HG02642 (cell line): Measurements from ENCODE around the gene ADAM10.

ENCODE experiments used
- ATAC-seq: cut with Tn5 transposase; IDR thresholded peaks from one replicate; pipeline ENCODE4 v1.9.1; 2021; ENCODE audit warnings: mild to moderate bottlenecking; ENCODE audit not compliant: unreplicated experiment, poor library complexity

ADAM10 gene

DNA sequence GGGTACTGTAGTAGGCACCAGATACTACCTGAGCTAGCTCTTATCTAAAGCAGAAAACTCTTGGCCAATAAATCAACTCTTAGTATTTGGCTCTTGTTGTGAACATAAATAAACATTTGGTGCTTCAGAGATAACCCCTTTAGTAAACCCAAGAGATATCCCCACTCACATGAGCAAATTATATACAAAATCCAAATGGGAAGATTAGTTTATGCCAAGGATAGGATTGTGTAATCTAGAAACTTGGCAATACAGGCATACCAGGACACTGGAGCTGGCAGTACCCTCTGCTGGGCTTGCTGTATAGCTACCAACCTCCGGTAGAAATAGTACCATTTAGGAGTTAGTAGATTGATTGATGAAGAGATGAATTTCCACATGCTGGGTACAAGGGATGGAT, 190.7 kb downstream of the ADAM10 start:
- ATAC-seq, result no peak

DNA sequence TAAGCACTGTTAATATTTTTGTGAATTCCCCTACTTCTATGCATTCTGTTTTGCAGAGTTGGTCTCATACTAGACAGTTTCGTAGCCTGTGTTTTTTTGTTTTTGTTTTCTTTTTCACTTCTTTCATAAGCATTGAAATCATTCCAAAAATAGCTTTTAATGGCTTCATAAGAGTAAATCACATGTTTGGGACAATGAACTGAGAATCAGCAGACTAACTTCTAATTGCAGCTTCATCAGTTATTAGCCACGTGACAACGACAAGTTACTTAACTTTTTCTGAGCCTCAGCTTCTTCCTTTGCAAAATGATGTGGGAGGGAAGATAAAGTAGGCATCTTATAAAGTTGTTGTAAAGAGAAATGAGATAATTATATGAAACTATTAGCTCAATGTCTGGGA, 193.0 kb downstream of the ADAM10 start:
- ATAC-seq, result no peak

DNA sequence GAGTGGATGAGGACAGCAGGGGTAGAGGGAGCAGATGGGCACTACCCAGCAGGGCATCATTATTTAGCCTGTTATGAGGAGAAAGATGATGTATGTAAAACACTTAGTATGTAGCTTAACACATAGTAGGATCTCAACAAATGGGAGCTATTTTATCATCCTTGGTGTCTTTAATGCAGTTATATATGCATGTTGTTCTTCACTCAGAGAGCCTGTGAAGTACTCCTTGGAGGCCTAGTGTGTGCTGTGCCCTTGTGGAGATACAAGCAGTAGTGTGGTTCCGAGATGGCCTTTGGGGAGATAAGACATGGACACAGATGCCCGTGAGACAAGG, 193.5 kb downstream of the ADAM10 start:
- no peak for ATAC-seq

DNA sequence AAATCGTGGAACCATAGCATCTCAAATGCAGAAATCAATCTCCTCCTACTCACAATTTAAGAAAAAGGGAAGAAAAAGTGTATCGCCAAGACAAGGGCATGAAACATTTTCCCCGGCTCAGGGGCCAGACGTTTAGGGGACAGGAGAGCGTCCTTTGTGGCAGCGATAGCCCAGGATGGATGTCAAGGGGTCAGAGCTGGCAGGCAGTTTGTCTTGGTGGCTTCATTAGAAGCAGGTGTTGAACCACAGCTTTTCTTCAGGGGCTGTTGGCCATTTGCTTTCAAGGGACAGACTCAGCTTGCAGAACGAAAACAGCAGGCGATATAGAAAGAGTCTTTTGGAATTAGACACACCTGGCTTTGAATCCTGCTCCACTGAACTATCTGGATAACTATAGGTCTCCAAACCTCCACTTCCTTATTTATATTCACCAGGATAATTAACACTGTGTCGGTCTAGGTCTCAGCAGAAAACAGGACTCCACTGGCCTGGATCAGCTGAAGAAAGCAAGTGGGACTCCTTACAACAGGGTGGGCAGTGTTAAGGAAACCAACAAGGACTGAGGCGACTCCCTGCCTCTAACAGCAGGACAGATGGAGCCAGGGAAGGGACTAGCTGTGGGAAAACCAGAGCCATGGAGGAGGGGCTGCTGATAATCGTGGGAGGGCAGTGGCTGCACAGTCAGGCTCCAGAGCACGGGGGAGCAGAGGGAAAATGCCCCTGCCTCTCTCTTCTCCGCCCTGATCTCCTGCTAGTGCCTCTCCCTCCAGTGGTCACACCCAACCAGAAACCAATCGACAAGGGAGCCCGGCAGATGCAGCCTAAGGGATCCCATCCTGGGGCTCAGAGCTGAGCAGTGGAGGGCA, 194.1 kb downstream of the ADAM10 start:
- ATAC-seq, result no peak

DNA sequence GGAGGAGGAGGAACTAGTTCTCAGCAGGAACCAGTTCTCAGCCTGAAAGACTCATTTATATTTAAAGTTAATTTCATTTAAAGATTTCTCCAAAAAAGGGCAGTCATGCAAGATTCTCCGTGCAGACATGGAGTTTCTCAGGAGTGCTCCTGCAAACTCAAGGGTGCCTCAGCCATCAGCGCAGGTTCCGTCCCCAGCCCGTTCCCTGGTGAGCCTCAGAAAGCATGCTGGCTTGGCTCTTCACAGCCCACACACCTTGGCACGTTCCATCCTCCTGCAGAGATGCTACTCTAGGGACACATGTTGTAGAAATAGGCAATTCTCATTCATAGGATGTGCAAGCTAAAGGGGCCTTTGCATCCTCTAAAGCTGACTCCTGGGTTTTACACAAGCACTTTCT, 194.7 kb downstream of the ADAM10 start:
- ATAC-seq, result no peak

DNA sequence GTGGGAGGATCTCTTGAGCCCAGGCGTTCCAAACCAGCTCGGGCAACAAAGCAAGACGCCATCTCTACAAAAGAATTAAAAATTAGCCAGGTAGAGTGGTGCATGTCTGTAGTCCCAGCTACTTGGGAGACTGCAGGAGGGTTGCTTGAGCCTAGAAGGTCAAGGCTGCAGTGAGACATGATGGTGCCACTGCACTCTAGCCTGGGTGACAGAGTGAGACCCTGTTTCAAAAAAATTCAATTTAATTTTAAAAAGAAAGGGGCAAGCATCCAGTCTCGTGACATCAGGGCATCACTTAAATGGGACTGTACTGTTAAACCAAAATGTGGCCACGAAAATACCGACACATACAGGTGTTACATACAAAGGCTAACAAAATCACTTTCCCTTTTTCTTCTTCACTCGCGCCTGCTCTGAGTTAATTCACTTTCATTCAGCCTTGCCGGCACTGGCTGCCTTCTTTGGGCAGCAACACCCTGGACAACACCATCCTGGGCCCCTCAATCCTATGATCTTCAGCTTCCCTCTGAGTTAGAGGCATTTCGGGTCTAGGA, 196.1 kb downstream of the ADAM10 start:
- ATAC-seq, result no peak

DNA sequence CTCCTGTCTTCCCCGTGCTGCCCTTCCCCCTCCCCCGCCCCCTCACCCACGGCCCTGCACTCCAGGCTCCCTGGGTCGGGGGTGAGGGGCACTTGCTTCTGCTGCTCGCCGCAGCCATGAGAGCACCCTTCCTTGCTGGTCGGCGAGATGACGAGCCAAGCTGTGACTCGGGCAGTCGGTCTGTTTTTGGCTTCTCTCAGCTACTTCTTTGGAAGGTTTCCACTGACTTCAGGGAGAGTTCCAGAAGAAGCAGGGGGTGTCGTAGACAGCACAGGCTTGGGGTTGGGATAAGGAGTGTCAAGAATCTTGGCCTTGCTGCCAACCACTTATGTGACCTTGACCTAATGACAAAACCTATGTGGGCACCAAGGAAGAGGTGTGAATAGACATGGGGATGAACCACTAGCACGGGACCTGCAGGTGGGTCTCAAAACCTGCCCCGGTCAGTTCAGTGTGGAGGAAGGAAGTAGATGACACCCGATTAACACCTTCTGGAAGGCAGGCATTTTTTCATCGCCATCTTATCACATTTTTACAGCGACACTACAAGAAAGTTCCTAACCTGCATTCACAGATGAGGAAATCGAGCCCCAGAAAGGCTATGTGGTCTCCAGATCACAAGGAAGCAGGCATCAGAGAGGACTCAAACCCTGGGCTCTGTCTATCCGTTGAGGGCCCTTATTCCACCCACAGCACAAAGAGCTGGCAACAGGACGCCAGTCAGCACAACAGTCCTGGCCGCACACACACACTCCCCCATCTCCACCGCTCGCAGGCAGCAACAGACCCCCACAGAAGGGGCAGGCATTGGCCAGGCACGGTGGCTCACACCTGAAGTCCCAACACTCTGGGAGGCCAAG, 196.8 kb downstream of the ADAM10 start:
- no peak for ATAC-seq

DNA sequence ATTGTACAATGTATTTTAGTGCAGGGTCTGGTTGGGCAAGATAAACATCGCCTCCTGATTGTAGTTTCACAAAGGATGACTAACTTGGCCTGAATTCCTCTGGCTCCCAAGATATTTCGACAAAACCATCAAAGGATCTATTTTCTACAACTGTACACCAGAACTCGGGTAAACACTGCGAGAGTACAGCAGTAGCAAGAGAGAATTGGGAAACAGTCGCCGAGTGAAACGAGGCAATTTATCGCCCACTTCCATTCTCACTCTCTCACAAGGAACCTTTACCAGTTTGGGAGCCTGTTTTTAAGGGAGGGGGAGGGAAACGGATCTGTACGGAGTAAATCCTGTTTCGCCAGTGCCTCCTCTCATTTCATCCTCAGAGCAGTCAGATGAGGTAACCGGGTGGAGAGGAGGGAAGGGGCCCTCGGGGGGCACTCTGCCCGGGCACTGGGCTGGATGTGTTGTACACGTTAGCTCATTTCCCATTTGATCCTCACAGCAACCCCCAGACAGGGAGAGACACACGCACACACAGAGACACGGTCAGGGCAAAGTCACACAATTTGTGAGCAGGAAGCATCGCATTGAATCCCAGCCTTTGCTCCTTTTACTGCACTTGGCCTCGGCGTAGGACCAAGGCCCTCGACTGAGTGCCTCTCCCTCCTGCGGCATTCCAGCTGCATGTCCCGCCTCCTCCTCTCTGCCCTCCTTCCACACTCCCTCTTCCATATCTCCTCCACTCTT, 197.6 kb downstream of the ADAM10 start:
- no peak for ATAC-seq

DNA sequence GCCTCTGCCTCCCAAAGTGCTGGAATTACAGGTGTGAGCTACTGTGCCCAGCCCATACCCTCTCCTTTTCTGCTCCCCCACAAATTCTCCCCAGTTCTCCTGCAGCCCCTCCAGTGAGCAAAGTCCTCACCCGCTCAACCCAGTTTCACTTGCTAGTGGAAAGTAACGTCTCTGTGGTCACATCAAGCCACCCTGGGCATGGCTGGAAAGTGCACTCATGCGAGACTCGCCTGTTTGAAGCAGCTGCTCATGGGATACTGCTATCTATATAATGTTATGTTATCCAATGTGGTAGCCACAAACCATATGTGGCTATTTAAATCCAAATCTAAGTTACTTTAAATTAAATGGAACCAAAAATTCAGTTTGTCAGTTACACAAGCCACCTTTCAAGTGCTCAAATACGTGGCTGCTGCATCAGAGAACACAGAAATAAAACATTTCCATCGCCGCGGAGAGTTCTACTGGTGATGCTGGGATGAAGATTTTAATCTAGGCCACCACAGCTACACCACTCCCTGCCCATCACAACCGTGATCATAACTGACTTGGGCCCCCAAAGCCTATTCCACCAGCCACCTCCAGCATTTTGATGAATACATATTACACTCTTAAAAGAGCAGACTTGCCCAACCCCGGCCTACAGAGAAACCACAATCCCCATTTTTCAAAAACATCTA, 198.3 kb downstream of the ADAM10 start:
- ATAC-seq, result no peak

DNA sequence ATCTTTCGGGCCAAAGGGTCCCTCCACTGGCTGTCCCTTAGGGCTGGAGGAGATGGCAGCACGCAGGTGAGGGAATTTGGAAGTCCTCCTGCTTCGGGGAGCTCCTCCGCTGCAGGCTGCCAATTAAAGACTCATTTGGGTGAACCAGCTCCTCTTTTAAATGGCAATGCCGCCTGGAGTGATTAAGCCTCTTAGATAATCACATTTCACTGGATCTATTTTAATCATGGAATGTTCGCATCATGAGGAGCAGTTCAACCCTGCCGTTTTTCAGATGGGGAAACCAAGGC, 199.8 kb downstream of the ADAM10 start:
- ATAC-seq, result no peak

DNA sequence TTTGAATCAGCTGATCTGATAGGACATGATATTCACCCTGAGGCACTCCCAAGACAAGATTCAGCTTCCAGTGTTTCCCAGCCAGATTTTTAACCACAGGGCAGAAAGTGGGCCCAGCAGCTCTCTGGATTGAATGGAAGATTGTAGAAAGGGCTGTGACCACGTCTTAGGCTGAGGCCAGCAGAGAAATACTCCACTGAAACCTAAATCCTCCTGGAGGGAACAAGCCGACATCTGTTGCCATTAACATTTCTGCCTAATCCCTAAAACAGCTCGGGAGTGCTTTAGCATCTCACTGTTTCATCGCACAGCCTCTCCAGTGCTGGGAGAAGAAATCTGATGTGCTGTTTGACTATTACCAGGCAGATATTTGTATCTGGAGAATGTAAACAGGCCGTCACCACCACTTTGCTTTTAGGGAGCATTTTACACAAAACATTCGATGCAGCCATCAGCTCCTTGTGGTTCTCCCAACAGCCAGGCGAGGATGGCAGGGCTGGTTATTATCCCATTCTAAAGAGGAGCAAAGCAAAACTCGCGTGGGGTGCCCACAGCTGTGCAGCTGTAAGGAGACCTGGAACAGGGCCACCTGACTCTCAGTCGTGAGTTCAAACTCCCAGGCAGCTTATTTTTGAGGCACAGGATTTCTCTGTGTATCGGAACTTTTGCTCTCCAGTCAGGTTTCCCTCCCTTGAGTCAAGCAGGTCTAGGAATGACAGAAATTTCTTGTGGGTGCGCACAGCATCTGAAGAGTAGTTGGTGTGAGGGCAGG, 200.3 kb downstream of the ADAM10 start:
- no peak for ATAC-seq

DNA sequence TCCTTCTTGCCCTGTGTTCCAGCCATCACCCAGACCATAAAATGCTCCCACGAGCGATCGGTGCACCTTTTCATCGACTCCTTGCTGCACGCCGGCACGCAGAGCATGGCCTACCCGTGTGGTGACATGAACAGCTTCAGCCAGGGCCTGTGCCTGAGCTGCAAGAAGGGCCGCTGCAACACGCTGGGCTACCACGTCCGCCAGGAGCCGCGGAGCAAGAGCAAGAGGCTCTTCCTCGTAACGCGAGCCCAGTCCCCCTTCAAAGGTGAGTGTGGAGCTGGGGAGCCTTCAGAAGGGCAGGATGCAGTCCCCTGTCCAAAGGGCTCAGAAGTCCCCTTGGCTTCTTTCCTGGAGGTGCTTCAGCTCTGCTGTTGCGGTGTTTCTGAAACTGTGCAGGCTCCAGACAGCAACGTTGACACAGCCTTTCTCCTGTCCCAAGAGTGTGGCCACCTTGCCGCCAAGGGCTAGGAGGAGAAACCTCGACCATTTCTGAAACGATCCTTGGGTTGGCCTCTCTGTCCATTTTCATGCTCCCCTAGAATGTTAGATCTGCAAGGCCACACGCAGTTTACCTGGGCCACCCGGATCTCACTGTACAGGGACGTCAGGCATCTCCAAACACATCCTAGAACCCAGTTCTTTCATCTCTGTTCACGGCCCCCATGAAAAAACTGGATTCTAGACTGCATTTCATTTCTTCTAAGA, 201.0 kb downstream of the ADAM10 start:
- ATAC-seq, result no peak

DNA sequence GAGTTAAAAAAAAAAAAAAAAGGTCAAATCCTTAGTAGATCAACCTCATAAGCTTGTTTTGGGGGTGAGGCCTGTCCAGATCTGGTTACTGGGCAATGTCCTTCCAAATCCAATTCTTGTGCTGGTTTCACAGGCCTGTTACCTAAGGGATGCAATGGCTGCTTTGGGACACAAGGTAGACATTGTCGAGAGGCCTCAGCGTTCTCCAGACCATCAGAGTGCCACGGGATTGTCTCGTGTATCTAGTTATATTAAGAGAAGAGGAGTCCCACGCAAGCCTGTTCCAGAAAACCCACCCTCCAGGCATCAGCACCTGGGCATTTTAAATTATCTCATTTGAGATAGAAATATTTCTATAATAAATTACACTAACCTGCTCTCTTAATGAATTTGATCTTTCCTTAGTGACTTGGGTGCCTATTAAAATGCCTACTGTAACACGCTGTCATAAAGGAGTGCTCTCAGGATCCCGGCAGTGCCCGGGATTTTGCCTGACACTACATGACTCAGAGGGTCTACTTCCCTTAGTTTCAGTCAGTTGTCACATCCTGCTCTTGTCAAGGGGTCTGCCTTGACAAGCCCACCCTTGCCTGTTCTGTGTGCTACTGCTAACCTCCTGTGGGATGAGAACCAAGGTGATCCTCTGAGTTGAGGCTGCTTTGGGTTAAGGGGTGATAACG, 201.7 kb downstream of the ADAM10 start:
- no peak for ATAC-seq

DNA sequence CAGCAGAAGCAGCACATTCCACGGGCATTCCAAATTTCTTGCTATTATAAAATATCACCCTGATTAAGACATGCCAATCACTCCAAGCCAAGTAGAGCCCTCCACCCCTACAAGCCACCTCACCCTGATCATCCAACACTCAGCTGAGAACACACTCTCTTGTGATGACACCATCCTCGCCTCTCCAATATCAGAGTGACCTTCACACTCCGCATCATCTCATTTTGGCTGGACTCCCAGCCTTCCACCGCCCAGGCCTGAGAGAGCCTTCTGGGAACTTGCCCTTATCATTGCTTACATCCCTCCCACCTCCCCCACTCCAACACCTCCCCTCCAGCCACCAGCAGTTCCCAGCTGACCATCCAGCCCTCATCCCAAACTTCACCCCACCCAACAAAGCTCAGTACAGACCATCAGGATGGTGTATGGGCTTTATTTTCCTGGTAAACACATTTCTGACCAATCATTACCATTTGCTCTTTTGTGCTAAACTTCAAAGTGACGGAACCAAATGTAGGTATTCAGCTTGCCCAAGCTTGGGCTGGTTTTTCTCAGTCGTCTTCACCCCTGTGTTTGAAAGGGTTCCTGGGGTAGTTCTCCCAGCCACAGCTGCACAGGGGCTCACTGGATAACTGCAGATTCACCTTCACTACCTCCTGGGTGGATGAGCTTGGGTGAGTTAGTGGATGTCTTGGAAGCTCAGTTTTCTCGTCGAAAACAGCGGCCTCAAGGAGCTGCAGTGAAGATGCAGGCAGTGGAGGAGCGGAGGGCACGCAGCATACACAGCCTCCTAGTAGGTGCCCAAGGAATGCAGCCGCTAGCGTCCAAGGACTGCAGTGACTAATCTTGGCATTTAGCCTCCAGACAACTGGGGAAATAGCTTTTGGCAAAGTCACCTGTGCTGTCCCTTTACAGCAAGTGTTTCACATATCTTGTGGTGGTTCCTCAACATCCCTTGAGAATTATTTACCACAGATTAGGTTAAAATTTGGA, 202.6 kb downstream of the ADAM10 start:
- no peak for ATAC-seq

DNA sequence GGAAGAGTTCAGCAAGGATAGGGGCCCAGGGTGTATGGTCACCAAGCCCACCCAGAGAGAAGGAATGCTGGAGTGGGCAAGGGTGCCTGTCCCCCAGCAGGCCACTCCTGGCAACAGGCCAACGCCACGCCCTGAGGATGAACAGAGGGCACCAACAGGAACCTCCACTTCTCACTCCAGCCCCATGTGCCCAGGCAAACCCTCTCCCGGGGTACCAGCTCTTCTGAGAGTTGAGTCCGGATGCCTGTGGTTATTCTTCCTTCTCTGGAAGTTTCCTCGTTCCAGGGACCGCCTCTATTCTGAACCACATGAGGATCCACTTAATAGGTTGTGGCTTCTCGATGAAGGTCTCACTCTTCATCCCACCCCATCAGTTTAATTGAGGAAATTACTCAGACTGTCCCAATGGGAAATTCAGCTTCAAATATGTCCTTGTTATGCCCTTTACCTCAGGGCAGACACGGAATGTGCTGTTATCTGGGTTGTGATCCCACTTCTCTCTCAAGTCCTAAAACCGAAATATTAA, 203.4 kb downstream of the ADAM10 start:
- ATAC-seq, result no peak

DNA sequence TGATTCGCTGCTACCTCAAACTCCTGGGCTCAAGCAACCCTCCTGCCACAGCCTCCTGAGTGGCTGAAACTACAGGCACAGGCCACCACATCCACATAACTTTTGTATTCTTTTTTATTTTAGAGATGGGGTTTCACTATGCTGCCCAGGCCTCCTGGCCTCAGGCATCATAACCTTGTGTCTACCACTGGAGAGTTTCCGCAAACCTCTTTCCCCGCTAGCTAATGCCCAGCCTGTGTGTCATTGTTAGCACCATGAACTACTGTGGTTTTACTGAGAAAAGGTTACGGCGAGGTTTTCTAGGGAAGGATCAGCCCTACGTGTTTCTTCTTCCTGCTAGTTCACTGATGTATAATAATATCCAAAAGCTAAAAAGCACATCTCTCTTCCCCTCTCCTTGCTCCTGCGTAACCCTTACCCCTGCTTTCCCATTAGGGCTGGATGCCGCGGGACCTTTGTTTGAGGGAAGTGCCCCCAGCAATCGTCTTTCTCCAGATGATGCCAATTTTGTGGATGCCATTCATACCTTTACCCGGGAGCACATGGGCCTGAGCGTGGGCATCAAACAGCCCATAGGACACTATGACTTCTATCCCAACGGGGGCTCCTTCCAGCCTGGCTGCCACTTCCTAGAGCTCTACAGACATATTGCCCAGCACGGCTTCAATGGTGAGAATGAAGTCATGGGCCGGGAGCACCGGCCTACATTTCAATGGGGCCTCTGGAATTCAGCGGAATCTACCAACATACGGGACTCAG, 204.0 kb downstream of the ADAM10 start:
- ATAC-seq, result no peak
